IPS-NIHi7 (cell line): ENCODE data around the gene MYRF.

ENCODE experiments used
- DNase-seq: peaks from one replicate; pipeline ENCODE4 v3.0.0; 2012; ENCODE audit warnings: mixed read lengths; ENCODE audit errors: extremely low spot score

MYRF gene

DNA sequence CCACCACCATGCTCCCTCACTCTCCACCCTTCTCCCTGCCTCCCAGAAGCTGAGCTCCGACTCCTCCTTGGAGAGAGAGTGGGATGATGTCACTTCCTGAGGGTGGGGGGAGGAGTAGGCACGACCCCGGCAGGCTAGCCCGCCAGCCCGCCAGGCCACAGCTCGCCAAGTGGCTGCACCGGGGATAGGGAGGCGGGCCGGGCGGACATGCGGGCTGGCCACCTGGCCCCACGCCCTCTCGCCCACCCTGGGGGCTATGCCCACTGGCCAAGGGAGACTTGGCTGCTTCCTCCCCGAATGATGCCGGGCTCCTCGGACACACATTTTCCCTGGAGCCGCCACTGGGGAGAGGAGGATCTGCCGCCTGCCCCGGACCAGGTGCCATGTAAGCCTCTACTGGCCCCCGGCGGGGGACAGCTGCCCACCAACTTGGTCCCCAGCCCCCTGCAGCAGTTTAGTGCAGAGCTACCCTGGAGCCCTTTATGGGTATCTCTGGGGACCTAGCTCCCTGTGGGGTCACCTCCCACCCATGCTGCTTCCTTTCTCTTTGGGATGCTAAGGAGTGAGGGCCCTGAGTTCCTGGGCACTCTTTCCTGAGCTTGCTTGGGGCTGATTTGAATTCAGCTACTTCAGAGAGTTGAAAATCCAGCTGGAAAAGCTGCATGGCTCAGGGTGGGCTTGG lies 33.7 kb upstream of the MYRF start:
- DNase-seq: peak; percentile 96

DNA sequence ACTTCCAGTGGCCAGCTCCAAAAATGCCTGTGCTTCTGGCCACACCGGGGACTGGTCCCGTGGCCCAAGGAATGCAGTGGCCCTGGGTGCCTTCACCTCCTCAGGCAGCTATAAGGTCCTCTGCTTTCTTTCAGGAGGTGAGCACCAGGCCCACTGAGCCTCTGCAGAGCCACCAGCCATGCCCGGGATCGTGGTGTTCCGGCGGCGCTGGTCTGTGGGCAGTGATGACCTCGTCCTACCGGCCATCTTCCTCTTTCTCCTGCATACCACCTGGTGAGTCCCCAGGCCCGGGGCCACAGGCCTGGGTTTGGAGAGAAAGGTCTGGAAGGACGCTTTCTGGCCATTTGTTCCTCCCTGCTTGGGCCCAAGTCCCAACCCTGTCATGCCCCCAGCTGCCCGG lies 32.5 kb upstream of the MYRF start:
- DNase-seq: no peak

DNA sequence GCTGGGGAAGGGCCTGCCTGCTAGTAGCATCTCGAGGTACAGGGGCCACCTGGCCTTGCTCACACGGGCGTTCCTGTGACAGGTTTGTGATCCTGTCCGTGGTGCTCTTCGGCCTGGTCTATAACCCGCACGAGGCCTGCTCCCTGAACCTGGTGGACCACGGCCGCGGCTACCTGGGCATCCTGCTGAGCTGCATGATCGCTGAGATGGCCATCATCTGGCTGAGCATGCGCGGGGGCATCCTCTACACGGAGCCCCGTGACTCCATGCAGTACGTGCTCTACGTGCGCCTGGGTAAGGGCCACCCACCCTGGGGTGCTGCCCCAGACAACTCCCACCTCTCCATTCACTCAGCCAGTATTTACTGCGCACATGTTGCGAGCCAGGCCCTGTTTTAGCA lies 31.8 kb upstream of the MYRF start:
- no peak for DNase-seq

- DNase-seq: no peak
These were observed 28.0 kb upstream of the MYRF start for GRCh38 chr11:61724437-61724836.

DNA sequence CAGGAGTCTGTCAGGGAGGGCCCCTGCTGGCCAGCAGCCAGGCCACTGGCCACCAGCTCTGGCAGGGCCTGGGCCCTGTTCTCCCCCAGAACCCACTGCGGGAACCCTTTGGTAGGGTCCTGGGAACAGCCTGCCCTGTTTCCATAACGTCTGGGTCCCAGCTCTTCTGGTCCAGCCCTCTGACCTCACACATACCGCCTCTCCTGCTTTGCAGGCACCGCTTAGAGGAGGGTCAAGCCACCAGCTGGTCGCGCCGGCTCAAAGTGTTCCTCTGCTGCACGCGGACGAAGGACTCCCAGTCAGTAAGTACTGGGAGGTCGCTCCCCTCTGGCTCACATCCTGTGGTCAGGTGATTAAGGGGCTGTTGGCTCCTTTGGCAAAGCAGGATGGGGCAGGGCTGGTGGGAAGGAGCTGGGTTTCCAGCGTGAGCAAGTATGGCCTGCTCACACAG lies 26.6 kb upstream of the MYRF start:
- DNase-seq: no peak

DNA sequence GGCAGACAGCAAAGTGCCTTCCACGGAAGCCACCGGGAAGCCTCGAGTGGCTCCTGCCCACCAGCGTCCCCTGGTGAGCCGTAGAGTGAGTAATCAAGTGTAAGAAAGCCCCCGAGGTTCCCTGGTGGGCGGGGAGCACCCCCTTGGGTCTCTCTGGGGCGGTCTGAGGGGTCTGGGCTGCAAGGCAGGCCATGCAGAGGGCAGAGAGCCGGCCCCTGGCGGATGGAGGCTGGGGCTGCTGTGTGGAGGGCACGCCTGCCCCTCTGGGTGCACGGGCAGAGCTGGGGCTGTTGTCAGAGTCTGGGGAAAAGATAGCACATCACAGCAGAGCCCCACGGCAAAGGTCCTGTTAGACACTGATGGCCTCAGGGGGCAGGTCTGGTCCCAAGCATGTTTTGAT lies 25.7 kb upstream of the MYRF start:
- no peak for DNase-seq

DNA sequence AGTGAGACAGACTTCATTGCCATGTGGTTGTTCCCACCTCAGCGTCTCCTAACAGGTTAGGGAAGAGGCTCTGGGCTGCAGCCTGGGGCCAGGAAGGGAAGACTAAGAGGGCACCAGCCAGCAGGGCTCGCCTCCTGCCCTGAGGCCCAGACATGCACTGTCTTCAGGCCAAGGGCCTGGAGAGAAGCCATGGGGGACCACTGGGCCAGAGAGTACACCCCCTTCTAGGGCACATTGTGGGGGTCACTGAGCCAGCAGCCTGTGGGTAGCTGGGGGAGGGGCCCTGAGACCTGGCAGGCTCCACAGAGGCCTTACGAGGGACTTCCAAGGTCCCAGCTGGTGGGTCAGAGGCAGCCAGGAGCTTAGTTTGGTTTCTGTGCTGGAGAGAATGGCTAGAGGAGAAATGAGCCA lies 25.0 kb upstream of the MYRF start:
- no peak for DNase-seq

DNA sequence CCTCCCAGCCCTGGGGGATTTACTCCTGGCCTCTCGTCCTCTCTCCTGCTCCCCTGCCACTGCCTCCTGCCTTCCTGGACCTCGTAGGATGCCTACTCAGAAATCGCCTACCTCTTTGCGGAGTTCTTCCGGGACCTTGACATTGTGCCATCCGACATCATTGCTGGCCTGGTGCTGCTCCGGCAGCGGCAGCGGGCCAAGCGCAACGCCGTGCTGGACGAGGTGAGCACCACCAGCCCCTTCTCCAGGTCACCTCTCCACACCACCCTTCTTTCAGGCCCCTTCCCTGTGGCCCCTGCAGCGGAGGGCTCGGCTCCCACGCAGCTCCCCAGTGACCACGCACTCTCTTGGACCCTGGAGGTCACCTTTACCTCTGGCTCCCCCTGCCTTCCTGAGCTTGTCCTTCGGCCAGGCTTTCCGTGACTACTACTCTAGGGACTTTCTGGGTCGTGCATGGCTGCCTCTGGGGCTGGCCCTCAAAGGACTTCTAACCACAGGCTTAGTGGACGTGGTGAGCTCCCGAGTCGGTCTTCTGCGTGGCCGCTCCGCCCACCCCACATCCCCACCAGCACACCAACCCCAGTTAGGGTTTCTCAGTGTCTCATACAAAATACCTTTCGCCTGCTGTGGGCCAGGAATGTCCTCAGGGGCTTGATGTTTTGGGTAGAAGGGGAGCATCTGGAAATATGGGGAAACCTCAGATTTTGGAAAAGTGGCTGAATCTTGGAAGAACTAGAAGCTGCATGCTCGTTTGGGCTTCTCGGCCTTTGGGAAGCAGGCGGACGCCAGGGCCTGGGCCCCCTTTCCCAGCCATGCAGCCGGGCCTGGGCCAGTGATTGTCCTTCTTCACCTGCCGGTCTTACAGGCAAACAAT lies 24.1 kb upstream of the MYRF start:
- no peak for DNase-seq

- DNase-seq: no peak
These were observed 23.6 kb upstream of the MYRF start for GRCh38 chr11:61728940-61729219.

GRCh38 chr11:61730240-61730994 lies 22.0 kb upstream of the MYRF start:
- DNase-seq: no peak

DNA sequence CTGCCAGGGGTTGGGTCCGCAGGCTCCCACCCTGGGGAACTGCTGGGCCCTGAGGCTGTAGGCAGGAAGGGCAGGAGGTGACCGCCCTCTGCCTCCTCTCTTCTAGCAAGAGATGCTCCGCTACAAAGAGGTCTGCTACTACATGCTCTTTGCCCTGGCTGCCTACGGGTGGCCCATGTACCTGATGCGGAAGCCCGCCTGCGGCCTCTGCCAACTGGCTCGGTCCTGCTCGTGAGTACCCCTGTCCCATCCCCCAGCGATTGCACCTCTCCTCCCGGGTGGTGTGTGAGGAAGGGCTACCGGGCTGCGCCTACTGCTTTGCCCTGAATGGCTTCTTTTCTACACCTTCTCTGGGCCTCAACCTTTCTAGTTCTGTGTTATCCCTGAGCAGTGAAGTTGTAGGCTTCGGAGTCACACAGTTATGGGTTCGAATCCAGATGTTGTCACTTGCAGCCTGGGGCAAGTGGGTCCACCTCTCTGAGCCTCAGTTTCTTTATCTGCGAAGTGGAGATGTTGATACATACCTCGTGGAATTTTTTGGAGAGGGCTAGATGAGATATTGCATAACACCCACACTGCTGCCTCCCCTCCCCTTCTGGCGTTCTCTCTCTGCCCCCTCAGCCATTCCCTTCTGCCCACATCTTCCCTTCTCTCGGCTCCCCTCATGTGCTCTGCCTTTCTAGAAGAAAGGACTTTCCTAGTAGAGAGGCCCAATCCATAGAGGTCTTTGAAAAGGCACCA lies 21.1 kb upstream of the MYRF start:
- no peak for DNase-seq

DNA sequence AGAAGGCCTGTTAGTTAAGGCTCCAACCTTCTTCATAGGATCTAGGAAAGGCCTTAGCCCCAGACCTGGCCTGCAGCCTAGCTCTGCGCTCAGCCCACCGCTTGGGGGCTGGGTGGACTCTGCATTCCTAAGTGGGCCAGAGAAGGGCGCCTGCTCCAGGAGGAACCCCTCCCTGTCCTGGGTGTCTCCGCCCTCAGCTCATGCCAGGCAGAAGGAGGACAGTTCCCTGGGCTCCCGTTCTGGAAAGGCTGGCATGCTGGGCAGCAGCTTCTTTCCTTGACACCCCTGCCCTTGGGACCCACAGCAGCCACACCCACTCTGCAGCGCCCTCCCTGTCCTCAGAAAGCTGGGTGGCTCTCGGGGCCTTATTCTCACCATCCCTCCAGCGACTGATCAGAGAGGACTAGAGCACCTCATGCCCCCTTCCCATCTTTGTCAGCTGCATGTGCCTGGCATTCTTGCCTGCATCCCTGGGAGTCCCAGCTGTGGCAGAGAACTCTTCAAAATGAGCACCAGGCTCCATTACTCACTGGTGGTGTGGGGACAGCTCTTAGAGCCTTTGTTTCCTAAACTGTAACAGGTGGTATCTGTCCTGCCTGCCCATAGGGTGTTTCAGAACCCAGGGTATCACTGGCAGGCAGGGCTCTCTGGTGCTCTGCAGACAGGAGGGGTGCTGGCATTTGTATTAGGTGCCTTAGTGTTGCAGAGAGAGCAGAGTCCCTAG lies 20.3 kb upstream of the MYRF start:
- no peak for DNase-seq

DNA sequence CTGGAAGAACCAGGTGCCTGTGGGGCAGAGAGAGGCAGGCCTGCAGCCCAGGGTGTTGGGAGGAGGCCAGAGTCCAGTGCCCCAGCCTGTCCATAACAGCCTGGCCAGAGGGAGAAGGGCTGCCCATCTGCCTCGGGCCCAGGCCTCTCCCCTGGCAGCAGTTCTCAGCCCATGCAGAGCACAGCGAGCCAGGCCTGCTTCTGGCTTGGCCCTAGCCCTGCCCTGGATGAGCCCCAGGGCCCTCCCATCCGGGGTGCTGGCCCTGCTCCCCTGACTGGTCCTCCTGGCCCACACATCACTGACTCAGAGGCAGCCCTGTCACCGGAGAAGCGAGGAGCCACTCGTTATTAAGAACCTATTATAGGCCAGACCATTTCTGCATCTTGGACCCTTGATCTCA lies 19.7 kb upstream of the MYRF start:
- no peak for DNase-seq

DNA sequence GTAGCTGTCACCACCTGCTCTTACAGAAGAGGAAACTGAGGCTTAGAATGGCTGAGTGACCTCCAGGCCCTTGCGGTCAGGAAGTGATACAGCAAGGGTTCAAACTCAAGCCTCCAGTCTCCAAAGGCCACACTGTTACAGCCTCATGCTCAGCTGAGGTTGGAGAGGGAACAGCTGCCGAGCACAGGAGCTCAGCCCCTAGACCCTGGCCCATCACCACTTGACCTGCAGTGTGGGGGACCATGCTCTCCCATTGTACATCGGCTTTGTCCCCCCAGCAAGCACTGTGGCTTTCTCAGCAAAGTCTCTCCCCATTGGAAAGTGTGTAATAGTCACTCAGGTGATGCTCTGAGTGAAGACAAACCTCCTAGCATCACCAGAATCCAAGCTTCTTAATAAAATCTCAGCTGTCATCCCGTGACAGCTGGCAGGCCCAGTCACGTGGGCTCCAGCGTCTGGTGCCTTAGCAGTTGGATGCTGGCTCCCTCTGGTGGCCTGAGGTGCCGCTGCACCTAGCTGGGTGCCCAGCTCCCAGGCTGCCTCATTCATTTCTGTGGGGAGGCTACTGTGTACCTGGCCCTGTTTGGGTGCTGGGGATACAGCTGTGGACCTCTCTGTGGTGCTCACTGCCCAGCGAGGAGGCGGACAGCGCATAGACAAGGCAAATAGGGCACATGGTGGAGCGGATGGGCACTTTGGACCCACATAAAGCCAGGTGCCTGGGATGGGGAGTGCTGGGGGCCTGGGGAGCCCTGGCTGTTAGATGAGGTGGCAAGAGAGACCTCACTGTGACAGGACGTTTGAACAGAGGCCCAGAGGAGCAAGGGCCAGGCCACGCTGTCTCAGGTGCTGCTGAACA lies 19.1 kb upstream of the MYRF start:
- peak; percentile 96 for DNase-seq

- no peak for DNase-seq
These were observed 17.7 kb upstream of the MYRF start for GRCh38 chr11:61734767-61735166.

DNA sequence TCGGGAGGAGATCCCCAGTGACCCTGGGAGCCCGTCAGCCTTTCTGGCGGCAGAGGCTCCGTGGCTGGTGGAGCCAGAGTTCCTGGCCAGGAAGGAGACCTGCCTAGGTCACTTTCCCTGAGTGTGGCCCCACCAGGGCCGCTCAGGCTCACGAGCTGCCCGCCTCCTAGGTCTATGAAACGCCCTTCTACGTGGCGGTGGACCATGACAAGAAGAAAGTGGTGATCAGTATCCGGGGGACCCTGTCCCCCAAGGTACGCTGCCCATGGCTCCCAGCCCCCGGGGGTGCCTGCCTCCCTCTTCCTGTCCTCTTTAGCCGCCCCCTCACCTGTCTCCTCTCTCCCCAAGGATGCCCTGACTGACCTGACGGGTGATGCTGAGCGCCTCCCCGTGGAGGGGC lies 17.0 kb upstream of the MYRF start:
- DNase-seq: no peak

DNA sequence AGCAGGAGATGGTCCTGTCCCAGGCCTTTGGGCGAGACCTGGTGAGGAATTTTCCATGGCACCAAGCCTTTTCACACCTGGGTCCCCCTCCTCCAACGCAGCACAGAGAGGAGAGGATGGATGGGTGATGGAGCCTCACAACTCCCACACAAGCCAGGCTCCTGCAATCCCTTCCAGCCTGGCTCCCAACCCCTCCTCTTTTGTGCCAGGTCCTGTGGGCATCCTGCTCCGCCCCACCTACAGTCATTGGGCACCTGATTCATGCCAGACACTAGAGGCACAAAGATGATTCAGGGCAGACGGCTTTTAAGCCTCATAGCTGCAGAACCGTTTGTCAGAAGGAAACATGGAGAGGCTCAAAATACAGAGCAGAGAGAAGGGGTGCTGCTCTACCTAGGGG lies 16.1 kb upstream of the MYRF start:
- no peak for DNase-seq

- no peak for DNase-seq
These were observed 15.3 kb upstream of the MYRF start for GRCh38 chr11:61737131-61737530.

GRCh38 chr11:61737636-61738386 lies 14.6 kb upstream of the MYRF start:
- peak; percentile 31 for DNase-seq

- DNase-seq: no peak
These were observed 13.7 kb upstream of the MYRF start for GRCh38 chr11:61738776-61739175.
